ENCODE results near the gene COPG1. TPM values are rescaled to one million over a fixed set of nuclear protein-coding genes. Genes with fewer than 3 reads are reported as not detected.
"Not testable (repeated sequence)": the region's sequence is repeated elsewhere in the genome, so short reads cannot be mapped to it uniquely, and the experiment has no call there.

The COPG1 gene
- total RNA-seq, result 100 to 1,000 TPM; 144 to 163 (median 151) TPM

- ATAC-seq (peak; percentile 89 to 91), DNase-seq (peak; percentile 82)
- H3K27me3 Mint-ChIP-seq (ENCODE audit: low read depth), result no peaks in the 10 kb centered on the region
- H3K9me3 Mint-ChIP-seq, result no peaks in the 10 kb centered on the region
- H3K4me1 Mint-ChIP-seq (ENCODE audit: low read depth), result peaks cover 32% of the 10 kb centered on the region
- peak within 1 kb of the TSS; percentile 96 for H3K4me3 Mint-ChIP-seq
- H3K36me3 Mint-ChIP-seq (ENCODE audit: insufficient read depth), result peaks cover 22% of the 10 kb centered on the region
Observed at GRCh38 chr3:129249284-129250065, at the start of gene COPG1. COPG1 (plus strand) TSS chr3:129249606; CDS start chr3:129249710, 104 bp downstream.

GRCh38 chr3:129204473-129204872 is 44.9 kb upstream of the COPG1 start:
- ATAC-seq, result no peak
- Mint-ChIP-seq H3K36me3 (ENCODE audit: insufficient read depth) (no peaks in the 10 kb centered on the region), H3K9me3 (no peaks in the 10 kb centered on the region), H3K4me1 (ENCODE audit: low read depth) (no peaks in the 10 kb centered on the region), H3K4me3 (no peak overlapping the region), H3K27me3 (ENCODE audit: low read depth) (no peaks in the 10 kb centered on the region)
- DNase-seq, result no peak

GRCh38 chr3:129205109-129205832 is 44.1 kb upstream of the COPG1 start:
- no peak for DNase-seq
- H3K27me3 Mint-ChIP-seq (ENCODE audit: low read depth), result no peaks in the 10 kb centered on the region
- H3K9me3 Mint-ChIP-seq, result no peaks in the 10 kb centered on the region
- H3K4me1 Mint-ChIP-seq (ENCODE audit: low read depth), result no peaks in the 10 kb centered on the region
- ATAC-seq, result no peak
- no peaks in the 10 kb centered on the region for H3K36me3 Mint-ChIP-seq (ENCODE audit: insufficient read depth)
- no peak overlapping the region for H3K4me3 Mint-ChIP-seq

GRCh38 chr3:129207479-129207878 is 41.9 kb upstream of the COPG1 start:
- Mint-ChIP-seq H3K4me3 (no peak overlapping the region), H3K36me3 (ENCODE audit: insufficient read depth) (no peaks in the 10 kb centered on the region), H3K27me3 (ENCODE audit: low read depth) (no peaks in the 10 kb centered on the region), H3K4me1 (ENCODE audit: low read depth) (no peaks in the 10 kb centered on the region), H3K9me3 (no peaks in the 10 kb centered on the region)
- DNase-seq, result no peak
- no peak for ATAC-seq

GRCh38 chr3:129211345-129211744 is 38.1 kb upstream of the COPG1 start:
- H3K4me1 Mint-ChIP-seq (ENCODE audit: low read depth), result no peaks in the 10 kb centered on the region
- ATAC-seq (no peak), DNase-seq (no peak)
- no peaks in the 10 kb centered on the region for H3K9me3 Mint-ChIP-seq
- H3K27me3 Mint-ChIP-seq (ENCODE audit: low read depth), result no peaks in the 10 kb centered on the region
- H3K36me3 Mint-ChIP-seq (ENCODE audit: insufficient read depth), result no peaks in the 10 kb centered on the region
- H3K4me3 Mint-ChIP-seq, result no peak overlapping the region

GRCh38 chr3:129211772-129212171 is 37.6 kb upstream of the COPG1 start:
- Mint-ChIP-seq H3K27me3 (ENCODE audit: low read depth) (no peaks in the 10 kb centered on the region), H3K9me3 (no peaks in the 10 kb centered on the region), H3K4me1 (ENCODE audit: low read depth) (no peaks in the 10 kb centered on the region), H3K36me3 (ENCODE audit: insufficient read depth) (no peaks in the 10 kb centered on the region), H3K4me3 (no peak overlapping the region)
- ATAC-seq (no peak), DNase-seq (no peak)

- DNase-seq (no peak), ATAC-seq (no peak)
- Mint-ChIP-seq H3K36me3 (ENCODE audit: insufficient read depth) (no peaks in the 10 kb centered on the region), H3K27me3 (ENCODE audit: low read depth) (no peaks in the 10 kb centered on the region), H3K4me3 (no peak overlapping the region), H3K4me1 (ENCODE audit: low read depth) (no peaks in the 10 kb centered on the region), H3K9me3 (no peaks in the 10 kb centered on the region)
Observed at GRCh38 chr3:129213238-129213637, 36.2 kb upstream of the COPG1 start.

GRCh38 chr3:129218742-129219141 is 30.7 kb upstream of the COPG1 start:
- Mint-ChIP-seq H3K9me3 (no peaks in the 10 kb centered on the region), H3K27me3 (ENCODE audit: low read depth) (no peaks in the 10 kb centered on the region), H3K4me1 (ENCODE audit: low read depth) (no peaks in the 10 kb centered on the region), H3K4me3 (no peak overlapping the region), H3K36me3 (ENCODE audit: insufficient read depth) (no peaks in the 10 kb centered on the region)
- DNase-seq (no peak), ATAC-seq (no peak)

- peaks cover 23% of the 10 kb centered on the region for H3K4me1 Mint-ChIP-seq (ENCODE audit: low read depth)
- H3K4me3 Mint-ChIP-seq; ATAC-seq; DNase-seq; H3K9me3 Mint-ChIP-seq; H3K27me3 Mint-ChIP-seq (ENCODE audit: low read depth); H3K36me3 Mint-ChIP-seq (ENCODE audit: insufficient read depth): not testable (repeated sequence)
Observed at GRCh38 chr3:129224387-129224786, 25.0 kb upstream of the COPG1 start.

GRCh38 chr3:129224984-129225393 is 24.4 kb upstream of the COPG1 start:
- no peak for DNase-seq
- peak in 1 of 2 donors; percentile 65 for ATAC-seq
- H3K27me3 Mint-ChIP-seq (ENCODE audit: low read depth), result no peaks in the 10 kb centered on the region
- no peaks in the 10 kb centered on the region for H3K9me3 Mint-ChIP-seq
- no peaks in the 10 kb centered on the region for H3K36me3 Mint-ChIP-seq (ENCODE audit: insufficient read depth)
- peaks cover 23% of the 10 kb centered on the region for H3K4me1 Mint-ChIP-seq (ENCODE audit: low read depth)
- H3K4me3 Mint-ChIP-seq, result no peak overlapping the region

GRCh38 chr3:129226374-129226773 is 23.0 kb upstream of the COPG1 start:
- no peaks in the 10 kb centered on the region for H3K9me3 Mint-ChIP-seq
- DNase-seq (no peak), ATAC-seq (no peak)
- no peak overlapping the region for H3K4me3 Mint-ChIP-seq
- H3K4me1 Mint-ChIP-seq (ENCODE audit: low read depth), result peaks cover 24% of the 10 kb centered on the region
- H3K36me3 Mint-ChIP-seq (ENCODE audit: insufficient read depth), result no peaks in the 10 kb centered on the region
- H3K27me3 Mint-ChIP-seq (ENCODE audit: low read depth), result no peaks in the 10 kb centered on the region

- peaks cover 28% of the 10 kb centered on the region for H3K4me1 Mint-ChIP-seq (ENCODE audit: low read depth)
- H3K36me3 Mint-ChIP-seq (ENCODE audit: insufficient read depth), result no peaks in the 10 kb centered on the region
- no peak overlapping the region for H3K4me3 Mint-ChIP-seq
- H3K27me3 Mint-ChIP-seq (ENCODE audit: low read depth), result no peaks in the 10 kb centered on the region
- ATAC-seq (no peak), DNase-seq (no peak)
- no peaks in the 10 kb centered on the region for H3K9me3 Mint-ChIP-seq
Observed at GRCh38 chr3:129228891-129229585, 20.4 kb upstream of the COPG1 start.

- H3K4me1 Mint-ChIP-seq (ENCODE audit: low read depth), result peaks cover 22% of the 10 kb centered on the region
Observed at GRCh38 chr3:129230311-129231019, 18.9 kb upstream of the COPG1 start.

More at GRCh38 chr3:129230311-129231019, 18.9 kb upstream of the COPG1 start:
- peak; percentile 96 to 99 for ATAC-seq
- Mint-ChIP-seq H3K9me3 (no peaks in the 10 kb centered on the region), H3K36me3 (ENCODE audit: insufficient read depth) (no peaks in the 10 kb centered on the region), H3K4me3 (no peak overlapping the region), H3K27me3 (ENCODE audit: low read depth) (no peaks in the 10 kb centered on the region)
- DNase-seq, result no peak
